Panc1 (cell line): ENCODE data around the gene KRT72. TPM values are rescaled to one million over a fixed set of nuclear protein-coding genes. Genes with fewer than 3 reads are reported as not detected.

Experiments
- ATAC-seq: fragments of 200-7000 bp; cut with Tn5 transposase; 2 replicates; pipeline ENCODE4 v1.9.1; 2020; ENCODE audit warnings: mild to moderate bottlenecking, moderate library complexity
- BruUV-seq: library from RNA; stranded (reverse); fragments of 400-500 nt; replicated peaks from 2 replicates; lab custom pipeline; 2021; lab: Mats Ljungman, UMichigan
- CTCF ChIA-PET: fragments of 300-600 bp; sonication (Branson Sonifier 250); formaldehyde crosslinking; loops from one replicate; lab custom pipeline; 2022; ENCODE audit warnings: antibody characterized with exemption; lab: Charles Lee
- POLR2A ChIA-PET: fragments of 300-600 bp; sonication (Branson Sonifier 250); formaldehyde crosslinking; loops from one replicate; lab custom pipeline; 2022; ENCODE audit warnings: antibody characterized with exemption; lab: Charles Lee
- DNase-seq: peaks from one replicate; pipeline ENCODE4 v3.0.0-alpha.2; 2010; ENCODE audit warnings: low read depth, low spot score
- H3K27ac ChIP-seq: 2 replicates; pipeline ENCODE4 v1.5.1; 2011; ENCODE audit warnings: mild to moderate bottlenecking, low read length, inconsistent platforms
- H3K27me3 ChIP-seq: fragments of 200-500 bp; sonication (Bioruptor generic); 2 replicates; pipeline ENCODE4 v1.6.0; 2014; ENCODE audit warnings: low read length, inconsistent platforms; ENCODE audit not compliant: control insufficient read depth, insufficient read depth
- H3K36me3 ChIP-seq: fragments of 200-500 bp; sonication (Bioruptor generic); 2 replicates; pipeline ENCODE4 v1.5.1; 2014; ENCODE audit warnings: inconsistent platforms, mild to moderate bottlenecking, low read length, moderate library complexity; ENCODE audit not compliant: control insufficient read depth, insufficient read depth
- H3K4me1 ChIP-seq: 2 replicates; pipeline ENCODE4 v1.5.1; 2011; ENCODE audit warnings: inconsistent platforms, mild to moderate bottlenecking, low read length, moderate library complexity; ENCODE audit not compliant: control insufficient read depth, insufficient read depth
- H3K4me3 ChIP-seq, 2 experiments: 2 replicates each; pipeline ENCODE4 v1.5.1; 2011 to 2012; ENCODE audit warnings: low read depth in 2 of 2, low read length in 2 of 2, mild to moderate bottlenecking in 2 of 2, inconsistent platforms in 1 of 2, moderate library complexity in 1 of 2
- H3K9me3 ChIP-seq: fragments of 200-500 bp; sonication (Bioruptor generic); 2 replicates; pipeline ENCODE4 v1.5.1; 2014; ENCODE audit warnings: low read depth, mild to moderate bottlenecking, inconsistent platforms, low read length, moderate library complexity; ENCODE audit not compliant: control insufficient read depth, insufficient read depth
- POLR2AphosphoS5 ChIP-seq: IDR thresholded peaks from 2 replicates; pipeline ENCODE4 v1.6.1; 2012; ENCODE audit warnings: mild to moderate bottlenecking, low read depth, low read length, moderate library complexity
- SIN3A ChIP-seq: IDR thresholded peaks from 2 replicates; pipeline ENCODE4 v1.6.1; 2012; ENCODE audit warnings: low read depth, mild to moderate bottlenecking, low read length, moderate library complexity, borderline replicate concordance; ENCODE audit not compliant: insufficient read depth
- TCF7L2 ChIP-seq: IDR thresholded peaks from 2 replicates; pipeline ENCODE4 v1.6.1; 2011; ENCODE audit warnings: mild to moderate bottlenecking, low read depth, low read length, inconsistent platforms
- in situ Hi-C: cut with HindIII; loops from 2 replicates; pipeline ENCODE4 v1.10.0; 2016; ENCODE audit warnings: low sequenced_read_pairs, low pct_unique_long_range_greater_than_20kb
- intact Hi-C: fragments of 100-400 bp; cut with micrococcal nuclease; formaldehyde crosslinking; loops from one replicate; pipeline ENCODE4 v1.10.0; 2022; ENCODE audit not compliant: unreplicated experiment
- total RNA-seq: library from RNA; stranded (reverse); gene quantifications from one replicate; pipeline ENCODE4 v1.2.1, GENCODE V29; 2021; ENCODE audit not compliant: unreplicated experiment
- TF ChIP-seq, protein P1 (sequence below): fragments of 450-650 bp; IDR thresholded peaks from 2 replicates; pipeline ENCODE4 v1.5.1; 2017; ENCODE audit warnings: mild to moderate bottlenecking
- TF ChIP-seq, protein P2 (sequence below), 2 experiments: IDR thresholded peaks; 2 replicates each; pipeline ENCODE4 v1.6.1; 2011 to 2012; ENCODE audit warnings: low read depth in 2 of 2, control low read depth in 1 of 2, low read length in 1 of 2, mild to moderate bottlenecking in 1 of 2, moderate library complexity in 1 of 2; ENCODE audit not compliant: insufficient read depth in 1 of 2

Gene KRT72
- total RNA-seq, 1 experiment from 2014 or later = not detected

DNA sequence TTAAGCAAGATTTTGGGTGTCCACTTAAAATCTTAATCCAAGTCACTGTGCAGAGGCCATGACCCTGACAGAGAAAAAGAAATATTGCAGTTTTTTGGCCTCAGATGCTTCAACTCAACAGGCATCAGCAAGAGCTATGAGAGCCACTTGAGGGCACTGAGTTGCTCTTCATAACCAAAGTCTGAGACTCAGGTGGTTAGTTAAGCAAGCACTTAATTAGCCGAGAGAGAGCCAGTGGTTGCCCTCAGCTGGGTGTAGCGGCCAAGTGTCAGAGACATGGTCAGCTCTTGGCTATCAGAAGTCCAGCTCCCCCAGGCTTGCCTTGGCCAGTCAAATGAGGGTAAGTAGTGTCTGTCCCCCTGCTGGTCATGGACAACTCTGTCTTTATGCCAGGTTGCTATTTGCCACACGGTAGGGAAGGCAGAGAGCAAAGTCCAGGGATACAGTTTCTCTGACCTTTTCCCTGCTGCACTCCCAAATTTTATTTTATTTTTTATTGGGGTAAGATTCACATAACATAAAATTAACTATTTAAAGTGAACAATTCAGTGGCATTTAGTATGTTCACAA is 39.3 kb downstream of the KRT72 start:
- Histone ChIP-seq H3K27me3 (peaks cover 29% of the 10 kb centered on the region), H3K36me3 (no peaks in the 10 kb centered on the region), H3K27ac (no peak overlapping the region), H3K4me3 (no peak overlapping the region), H3K4me1 (no peaks in the 10 kb centered on the region), H3K9me3 (no peaks in the 10 kb centered on the region)
- in situ Hi-C loops (no loop called here), intact Hi-C loops (no loop called here)
- TF ChIP-seq TCF7L2 = no peak
- TF ChIP-seq POLR2AphosphoS5 = no peak
- TF ChIP-seq, protein P1, sequence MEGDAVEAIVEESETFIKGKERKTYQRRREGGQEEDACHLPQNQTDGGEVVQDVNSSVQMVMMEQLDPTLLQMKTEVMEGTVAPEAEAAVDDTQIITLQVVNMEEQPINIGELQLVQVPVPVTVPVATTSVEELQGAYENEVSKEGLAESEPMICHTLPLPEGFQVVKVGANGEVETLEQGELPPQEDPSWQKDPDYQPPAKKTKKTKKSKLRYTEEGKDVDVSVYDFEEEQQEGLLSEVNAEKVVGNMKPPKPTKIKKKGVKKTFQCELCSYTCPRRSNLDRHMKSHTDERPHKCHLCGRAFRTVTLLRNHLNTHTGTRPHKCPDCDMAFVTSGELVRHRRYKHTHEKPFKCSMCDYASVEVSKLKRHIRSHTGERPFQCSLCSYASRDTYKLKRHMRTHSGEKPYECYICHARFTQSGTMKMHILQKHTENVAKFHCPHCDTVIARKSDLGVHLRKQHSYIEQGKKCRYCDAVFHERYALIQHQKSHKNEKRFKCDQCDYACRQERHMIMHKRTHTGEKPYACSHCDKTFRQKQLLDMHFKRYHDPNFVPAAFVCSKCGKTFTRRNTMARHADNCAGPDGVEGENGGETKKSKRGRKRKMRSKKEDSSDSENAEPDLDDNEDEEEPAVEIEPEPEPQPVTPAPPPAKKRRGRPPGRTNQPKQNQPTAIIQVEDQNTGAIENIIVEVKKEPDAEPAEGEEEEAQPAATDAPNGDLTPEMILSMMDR = no peak
- no peak for TF ChIP-seq SIN3A
- TF ChIP-seq, protein P2, sequence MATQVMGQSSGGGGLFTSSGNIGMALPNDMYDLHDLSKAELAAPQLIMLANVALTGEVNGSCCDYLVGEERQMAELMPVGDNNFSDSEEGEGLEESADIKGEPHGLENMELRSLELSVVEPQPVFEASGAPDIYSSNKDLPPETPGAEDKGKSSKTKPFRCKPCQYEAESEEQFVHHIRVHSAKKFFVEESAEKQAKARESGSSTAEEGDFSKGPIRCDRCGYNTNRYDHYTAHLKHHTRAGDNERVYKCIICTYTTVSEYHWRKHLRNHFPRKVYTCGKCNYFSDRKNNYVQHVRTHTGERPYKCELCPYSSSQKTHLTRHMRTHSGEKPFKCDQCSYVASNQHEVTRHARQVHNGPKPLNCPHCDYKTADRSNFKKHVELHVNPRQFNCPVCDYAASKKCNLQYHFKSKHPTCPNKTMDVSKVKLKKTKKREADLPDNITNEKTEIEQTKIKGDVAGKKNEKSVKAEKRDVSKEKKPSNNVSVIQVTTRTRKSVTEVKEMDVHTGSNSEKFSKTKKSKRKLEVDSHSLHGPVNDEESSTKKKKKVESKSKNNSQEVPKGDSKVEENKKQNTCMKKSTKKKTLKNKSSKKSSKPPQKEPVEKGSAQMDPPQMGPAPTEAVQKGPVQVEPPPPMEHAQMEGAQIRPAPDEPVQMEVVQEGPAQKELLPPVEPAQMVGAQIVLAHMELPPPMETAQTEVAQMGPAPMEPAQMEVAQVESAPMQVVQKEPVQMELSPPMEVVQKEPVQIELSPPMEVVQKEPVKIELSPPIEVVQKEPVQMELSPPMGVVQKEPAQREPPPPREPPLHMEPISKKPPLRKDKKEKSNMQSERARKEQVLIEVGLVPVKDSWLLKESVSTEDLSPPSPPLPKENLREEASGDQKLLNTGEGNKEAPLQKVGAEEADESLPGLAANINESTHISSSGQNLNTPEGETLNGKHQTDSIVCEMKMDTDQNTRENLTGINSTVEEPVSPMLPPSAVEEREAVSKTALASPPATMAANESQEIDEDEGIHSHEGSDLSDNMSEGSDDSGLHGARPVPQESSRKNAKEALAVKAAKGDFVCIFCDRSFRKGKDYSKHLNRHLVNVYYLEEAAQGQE (IDR thresholded peaks at IDR 0.05; ENCODE audit: insufficient read depth in 1 of 2, low read depth in 2 of 2, low read length in 1 of 2) = no peak
- ChIA-PET POLR2A (interaction anchor here (0.7 kb wide), 1 partner anchor 790 kb away, joined by 6 read pairs; no protein-coding TSS in a partner anchor), CTCF (no interaction called here)
- ATAC-seq = peak; percentile 66
- no peak for DNase-seq
- no TSS peak for BruUV-seq

DNA sequence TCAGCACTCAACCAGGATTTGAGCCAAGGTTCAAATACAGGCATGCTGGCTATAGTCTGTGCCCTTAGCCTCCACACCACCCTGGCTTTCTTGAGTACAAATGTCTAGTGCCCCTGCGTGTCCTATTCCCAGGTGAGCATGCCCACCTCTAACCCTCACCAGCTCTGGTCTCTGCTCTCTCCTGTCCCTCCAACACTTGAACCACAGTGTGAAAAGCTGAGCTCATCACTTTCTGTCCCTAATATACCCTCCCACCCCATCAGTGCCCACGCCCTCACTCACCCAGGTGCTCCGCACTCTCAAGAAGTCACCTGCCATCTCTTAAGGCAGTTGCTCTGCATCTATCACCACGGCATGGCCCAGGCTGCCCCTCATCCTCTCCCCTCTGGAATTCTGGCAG is 41.3 kb downstream of the KRT72 start:
- POLR2A ChIA-PET = no interaction called here

More for the DNA sequence above, 41.3 kb downstream of the KRT72 start:
- no peak for ATAC-seq
- H3K36me3 ChIP-seq = no peaks in the 10 kb centered on the region
- no peak for DNase-seq
- CTCF ChIA-PET = interaction anchor here (0.5 to 0.7 kb wide), 3 partner anchors 188 to 466 kb away, joined by 3 read pairs; no protein-coding TSS in a partner anchor
- H3K9me3 ChIP-seq = no peaks in the 10 kb centered on the region
- no TSS peak for BruUV-seq
- intact Hi-C loops = no loop called here
- H3K4me3 ChIP-seq = no peak overlapping the region
- no peaks in the 10 kb centered on the region for H3K4me1 ChIP-seq
- H3K27ac ChIP-seq = no peak overlapping the region
- TF ChIP-seq TCF7L2 (no peak), POLR2AphosphoS5 (no peak), SIN3A (no peak)
- TF ChIP-seq, protein P2 (IDR thresholded peaks at IDR 0.05; ENCODE audit: insufficient read depth in 1 of 2, low read depth in 2 of 2, low read length in 1 of 2) = no peak
- TF ChIP-seq, protein P1 = no peak
- peaks cover 24% of the 10 kb centered on the region for H3K27me3 ChIP-seq
- in situ Hi-C loops = no loop called here
